Right atrium auricular region (tissue), 2 donors: ENCODE measurements around the gene SYNJ2. TPM values are rescaled to one million over a fixed set of nuclear protein-coding genes. Genes with fewer than 3 reads are reported as not detected.

Experiments
- DNase-seq: peaks from one replicate; pipeline ENCODE4 v3.0.0-alpha.2; 2019; ENCODE audit warnings: low spot score
- H3K27ac ChIP-seq, 2 donors: fragments of 200-600 bp; sonication (generic); 1 replicate in 1 of 2; 2 replicates in 1 of 2; pipeline ENCODE4 v1.5.1; 2016 to 2019
- H3K27me3 ChIP-seq, 2 donors: fragments of 200-600 bp; sonication (generic); one replicate each; pipeline versions ENCODE4 v1.5.1 to v1.6.0; 2017 to 2019
- H3K36me3 ChIP-seq: fragments of 200-600 bp; sonication (generic); one replicate; pipeline ENCODE4 v1.5.1; 2016
- H3K4me1 ChIP-seq, 2 donors: fragments of 200-600 bp; sonication (generic); one replicate each; pipeline versions ENCODE4 v1.5.1 to v1.6.0; 2017 to 2019
- H3K4me3 ChIP-seq, 2 donors: fragments of 200-600 bp; sonication (generic); 1 replicate in 1 of 2; 2 replicates in 1 of 2; pipeline ENCODE4 v1.5.1; 2017 to 2019; ENCODE audit warnings: mild to moderate bottlenecking in 1 of 2, moderate library complexity in 1 of 2
- H3K9me3 ChIP-seq, 2 donors: fragments of 200-600 bp; sonication (generic); one replicate each; pipeline ENCODE4 v1.5.1; 2019
- CTCF ChIP-seq, 2 donors: fragments of 200-600 bp; sonication (generic); IDR thresholded peaks; one replicate each; pipeline ENCODE4 v1.5.1; 2019; ENCODE audit warnings: antibody characterized with exemption in 2 of 2
- total RNA-seq, 2 donors: library from RNA; depleted of rRNA; stranded (reverse); fragments of >200 nt; gene quantifications; one replicate each; pipeline ENCODE4 v1.1.0, GENCODE V29; 2016

The SYNJ2 gene
- total RNA-seq, 2 donors from 2014 or later, result 10.1 to 20.0 TPM

- Histone ChIP-seq H3K9me3 (no peaks in the 10 kb centered on the region), H3K27me3 (no peaks in the 10 kb centered on the region), H3K27ac (peak overlapping the region in 1 of 2 donors; percentile 10), H3K36me3 (peaks cover 8% of the 10 kb centered on the region), H3K4me1 (peaks cover 0 to 23% of the 10 kb centered on the region in 2 donors), H3K4me3 (no peak overlapping the region)
- no peak for DNase-seq
- TF ChIP-seq CTCF (IDR thresholded peaks at IDR 0.05), result no peak
Measured at GRCh38 chr6:158047563-158048323, 66.1 kb downstream of the SYNJ2 start.

- no peak for TF ChIP-seq CTCF (IDR thresholded peaks at IDR 0.05)
- H3K27ac ChIP-seq, result no peak overlapping the region
- no peak for DNase-seq
Measured at GRCh38 chr6:158048589-158048988, 66.9 kb downstream of the SYNJ2 start.

DNA sequence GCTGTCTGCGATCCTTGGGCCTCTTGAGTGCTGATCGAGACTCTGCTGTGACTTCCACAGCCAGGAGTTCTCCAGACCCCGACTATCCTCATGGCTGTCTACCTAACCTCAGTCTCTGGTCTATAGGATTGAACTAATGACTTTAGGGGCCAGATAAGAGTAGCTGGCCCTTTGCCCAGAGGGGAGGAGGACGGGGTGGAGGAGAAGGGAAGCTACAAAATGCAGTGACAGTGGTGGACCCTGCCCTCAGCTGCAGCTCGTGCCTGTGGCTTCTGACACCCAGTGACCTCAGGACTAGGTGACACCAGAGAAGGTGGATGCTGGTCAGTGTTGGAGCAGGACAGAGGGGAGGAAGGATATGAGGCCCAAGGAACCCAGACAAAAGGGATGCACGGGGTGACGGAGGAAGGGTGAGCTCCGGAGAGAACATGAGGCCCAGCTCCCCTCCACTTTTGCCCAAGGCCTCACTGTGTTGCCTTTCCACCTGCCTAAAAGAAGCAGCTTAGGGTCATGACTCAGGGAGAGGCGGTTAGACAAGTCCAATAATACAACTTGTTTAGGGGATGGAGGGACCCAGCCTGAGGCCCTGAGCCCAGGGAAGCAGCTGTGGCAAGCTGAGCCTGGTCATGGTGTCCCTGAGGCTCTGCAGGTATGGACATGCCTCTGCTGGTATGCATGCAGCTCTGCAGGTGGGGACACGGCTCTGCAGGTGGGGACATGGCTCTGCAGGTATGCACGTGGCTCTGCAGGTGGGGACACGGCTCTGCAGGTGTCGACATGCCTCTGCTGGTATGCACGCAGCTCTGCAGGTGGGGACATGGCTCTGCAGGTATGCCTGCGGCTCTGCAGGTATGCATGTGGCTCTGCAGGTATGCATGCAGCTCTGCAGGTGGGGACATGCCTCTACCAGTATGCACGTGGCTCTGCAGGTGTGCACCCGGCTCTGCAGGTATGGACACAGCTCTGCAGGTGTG, 67.7 kb downstream of the SYNJ2 start:
- DNase-seq, result no peak
- Histone ChIP-seq H3K4me3 (no peak overlapping the region), H3K27ac (no peak overlapping the region), H3K36me3 (peaks cover 8% of the 10 kb centered on the region), H3K4me1 (peaks cover 0 to 13% of the 10 kb centered on the region in 2 donors), H3K27me3 (no peaks in the 10 kb centered on the region), H3K9me3 (no peaks in the 10 kb centered on the region)
- TF ChIP-seq CTCF (IDR thresholded peaks at IDR 0.05), result no peak

More at GRCh38 chr6:158048589-158048988, 66.9 kb downstream of the SYNJ2 start:
- H3K36me3 ChIP-seq, result peaks cover 8% of the 10 kb centered on the region
- no peak overlapping the region for H3K4me3 ChIP-seq
- H3K4me1 ChIP-seq, result peaks cover 0 to 19% of the 10 kb centered on the region in 2 donors
- H3K9me3 ChIP-seq, result no peaks in the 10 kb centered on the region
- no peaks in the 10 kb centered on the region for H3K27me3 ChIP-seq

- Histone ChIP-seq H3K27ac (no peak overlapping the region), H3K27me3 (no peaks in the 10 kb centered on the region), H3K9me3 (no peaks in the 10 kb centered on the region), H3K4me1 (peaks cover 0 to 10% of the 10 kb centered on the region in 2 donors), H3K4me3 (no peak overlapping the region), H3K36me3 (peaks cover 13% of the 10 kb centered on the region)
- no peak for TF ChIP-seq CTCF (IDR thresholded peaks at IDR 0.05)
- DNase-seq, result no peak
Measured at GRCh38 chr6:158050107-158050735, 68.6 kb downstream of the SYNJ2 start.

GRCh38 chr6:158050955-158051354, 69.3 kb downstream of the SYNJ2 start:
- DNase-seq, result no peak
- Histone ChIP-seq H3K27ac (no peak overlapping the region), H3K36me3 (peaks cover 13% of the 10 kb centered on the region), H3K9me3 (no peaks in the 10 kb centered on the region), H3K4me3 (no peak overlapping the region), H3K4me1 (peaks cover 0 to 10% of the 10 kb centered on the region in 2 donors), H3K27me3 (no peaks in the 10 kb centered on the region)
- no peak for TF ChIP-seq CTCF (IDR thresholded peaks at IDR 0.05)
